Neural progenitor cell (in vitro differentiated cells): ENCODE measurements around the gene PNMA8C.

Source experiments
- EZH2 ChIP-seq: fragments of 200-600 bp; sonication (generic); IDR thresholded peaks from 2 replicates; pipeline ENCODE4 v1.6.1; 2017; ENCODE audit warnings: antibody characterized with exemption, mild to moderate bottlenecking, moderate library complexity
- EZH2phosphoT487 ChIP-seq: fragments of 200-600 bp; sonication (generic); IDR thresholded peaks from 2 replicates; pipeline ENCODE4 v1.6.1; 2017; ENCODE audit warnings: antibody characterized with exemption
- TF ChIP-seq, protein P1 (sequence below): fragments of 200-600 bp; sonication (generic); IDR thresholded peaks from 2 replicates; pipeline ENCODE4 v1.5.1; 2017; ENCODE audit warnings: antibody characterized with exemption, mild to moderate bottlenecking

DNA sequence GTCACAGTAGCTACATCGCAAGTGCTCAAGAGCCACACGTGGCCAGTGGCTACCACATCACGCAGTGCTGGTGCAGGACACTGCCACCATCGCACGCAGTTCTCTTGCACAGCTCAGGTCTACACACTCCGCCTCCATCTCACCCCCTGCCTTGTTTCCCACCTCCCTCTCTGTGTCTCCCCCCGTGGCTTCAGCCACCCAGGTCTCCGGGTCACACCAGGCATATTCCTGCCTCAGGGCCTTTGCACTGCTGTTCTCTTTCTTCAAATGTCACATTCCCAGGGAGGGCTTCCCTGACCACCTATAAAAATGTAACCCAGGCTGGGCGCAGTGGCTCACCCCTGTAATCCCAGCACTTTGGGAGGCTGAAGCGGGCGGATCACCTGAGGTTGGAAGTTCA lies 26.0 kb downstream of the PNMA8C start:
- TF ChIP-seq, protein P1, sequence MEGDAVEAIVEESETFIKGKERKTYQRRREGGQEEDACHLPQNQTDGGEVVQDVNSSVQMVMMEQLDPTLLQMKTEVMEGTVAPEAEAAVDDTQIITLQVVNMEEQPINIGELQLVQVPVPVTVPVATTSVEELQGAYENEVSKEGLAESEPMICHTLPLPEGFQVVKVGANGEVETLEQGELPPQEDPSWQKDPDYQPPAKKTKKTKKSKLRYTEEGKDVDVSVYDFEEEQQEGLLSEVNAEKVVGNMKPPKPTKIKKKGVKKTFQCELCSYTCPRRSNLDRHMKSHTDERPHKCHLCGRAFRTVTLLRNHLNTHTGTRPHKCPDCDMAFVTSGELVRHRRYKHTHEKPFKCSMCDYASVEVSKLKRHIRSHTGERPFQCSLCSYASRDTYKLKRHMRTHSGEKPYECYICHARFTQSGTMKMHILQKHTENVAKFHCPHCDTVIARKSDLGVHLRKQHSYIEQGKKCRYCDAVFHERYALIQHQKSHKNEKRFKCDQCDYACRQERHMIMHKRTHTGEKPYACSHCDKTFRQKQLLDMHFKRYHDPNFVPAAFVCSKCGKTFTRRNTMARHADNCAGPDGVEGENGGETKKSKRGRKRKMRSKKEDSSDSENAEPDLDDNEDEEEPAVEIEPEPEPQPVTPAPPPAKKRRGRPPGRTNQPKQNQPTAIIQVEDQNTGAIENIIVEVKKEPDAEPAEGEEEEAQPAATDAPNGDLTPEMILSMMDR: no peak
- TF ChIP-seq EZH2 (no peak), EZH2phosphoT487 (no peak)
